PC-9 (cell line): ENCODE results near the gene AGAP1.

Experiments used
- EZH2 ChIP-seq: fragments of 200-600 bp; sonication (generic); IDR thresholded peaks from 2 replicates; pipeline ENCODE4 v1.8.0; 2017; ENCODE audit warnings: antibody characterized with exemption, low read depth
- TF ChIP-seq, protein P1 (sequence below): fragments of 200-600 bp; sonication (generic); conservative IDR thresholded peaks from 2 replicates; pipeline ENCODE4 v1.6.1; 2017; ENCODE audit warnings: mixed run types, antibody characterized with exemption, mild to moderate bottlenecking, moderate library complexity

- TF ChIP-seq, protein P1, sequence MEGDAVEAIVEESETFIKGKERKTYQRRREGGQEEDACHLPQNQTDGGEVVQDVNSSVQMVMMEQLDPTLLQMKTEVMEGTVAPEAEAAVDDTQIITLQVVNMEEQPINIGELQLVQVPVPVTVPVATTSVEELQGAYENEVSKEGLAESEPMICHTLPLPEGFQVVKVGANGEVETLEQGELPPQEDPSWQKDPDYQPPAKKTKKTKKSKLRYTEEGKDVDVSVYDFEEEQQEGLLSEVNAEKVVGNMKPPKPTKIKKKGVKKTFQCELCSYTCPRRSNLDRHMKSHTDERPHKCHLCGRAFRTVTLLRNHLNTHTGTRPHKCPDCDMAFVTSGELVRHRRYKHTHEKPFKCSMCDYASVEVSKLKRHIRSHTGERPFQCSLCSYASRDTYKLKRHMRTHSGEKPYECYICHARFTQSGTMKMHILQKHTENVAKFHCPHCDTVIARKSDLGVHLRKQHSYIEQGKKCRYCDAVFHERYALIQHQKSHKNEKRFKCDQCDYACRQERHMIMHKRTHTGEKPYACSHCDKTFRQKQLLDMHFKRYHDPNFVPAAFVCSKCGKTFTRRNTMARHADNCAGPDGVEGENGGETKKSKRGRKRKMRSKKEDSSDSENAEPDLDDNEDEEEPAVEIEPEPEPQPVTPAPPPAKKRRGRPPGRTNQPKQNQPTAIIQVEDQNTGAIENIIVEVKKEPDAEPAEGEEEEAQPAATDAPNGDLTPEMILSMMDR, result no peak
- no peak for TF ChIP-seq EZH2
Observed at GRCh38 chr2:235492850-235493344, 946 bp upstream of the AGAP1 start.
